Measurements from ENCODE around the gene THOC2.
"Not testable (repeated sequence)": the region's sequence is repeated elsewhere in the genome, so short reads cannot be mapped to it uniquely, and the experiment has no call there.

Gene THOC2

DNA sequence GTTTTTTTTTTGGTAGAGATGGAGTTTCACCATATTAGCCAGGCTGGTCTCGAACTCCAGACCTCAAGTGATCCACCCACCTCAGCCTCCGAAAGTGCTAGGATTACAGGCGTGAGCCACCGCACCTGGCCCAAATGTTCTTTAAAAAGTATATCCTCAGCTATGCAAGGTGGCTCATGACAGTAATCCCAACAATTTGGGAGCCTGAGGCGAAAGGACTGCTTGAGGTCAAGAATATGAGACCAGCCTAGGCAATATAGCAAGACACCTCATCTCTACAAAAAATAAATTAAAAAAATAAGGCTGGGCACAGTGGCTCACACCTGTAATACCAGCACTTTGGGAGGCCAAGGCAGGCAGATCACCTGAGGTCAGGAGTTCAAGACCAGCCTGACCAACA, 21.7 kb downstream of the THOC2 start:
- not testable (repeated sequence) for ATAC-seq, H3K27me3 Mint-ChIP-seq, H3K9me3 Mint-ChIP-seq, DNase-seq, H3K4me3 Mint-ChIP-seq
- peak overlapping the region in 1 of 2 donors; percentile 42 for H3K27ac Mint-ChIP-seq
- peaks cover 18% of the 10 kb centered on the region for H3K4me1 Mint-ChIP-seq

DNA sequence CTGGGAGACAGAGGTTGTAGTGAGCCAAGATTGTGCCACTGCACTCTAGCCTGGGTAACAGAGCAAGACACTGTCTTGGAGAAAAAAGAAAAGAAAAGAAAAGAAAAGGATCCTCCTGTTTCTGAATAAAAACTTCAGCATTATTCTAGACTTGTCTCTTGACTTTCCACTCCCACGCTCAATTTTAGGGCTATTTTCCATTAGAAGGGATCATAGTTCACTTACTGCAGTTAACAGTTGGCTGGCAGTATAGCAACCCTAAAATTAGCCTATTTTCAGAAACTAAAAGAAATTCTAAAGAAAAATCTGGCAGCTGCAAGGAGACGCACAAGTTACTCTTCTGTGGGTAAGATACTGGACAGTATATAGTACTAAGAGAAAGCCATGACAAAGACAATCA, 28.1 kb downstream of the THOC2 start:
- no peak overlapping the region for H3K4me3 Mint-ChIP-seq
- H3K4me1 Mint-ChIP-seq = no peaks in the 10 kb centered on the region
- H3K27ac Mint-ChIP-seq = peak overlapping the region; percentile 42 to 53
- no peaks in the 10 kb centered on the region for H3K27me3 Mint-ChIP-seq
- no peak for DNase-seq
- ATAC-seq = no peak
- H3K9me3 Mint-ChIP-seq = no peaks in the 10 kb centered on the region

DNA sequence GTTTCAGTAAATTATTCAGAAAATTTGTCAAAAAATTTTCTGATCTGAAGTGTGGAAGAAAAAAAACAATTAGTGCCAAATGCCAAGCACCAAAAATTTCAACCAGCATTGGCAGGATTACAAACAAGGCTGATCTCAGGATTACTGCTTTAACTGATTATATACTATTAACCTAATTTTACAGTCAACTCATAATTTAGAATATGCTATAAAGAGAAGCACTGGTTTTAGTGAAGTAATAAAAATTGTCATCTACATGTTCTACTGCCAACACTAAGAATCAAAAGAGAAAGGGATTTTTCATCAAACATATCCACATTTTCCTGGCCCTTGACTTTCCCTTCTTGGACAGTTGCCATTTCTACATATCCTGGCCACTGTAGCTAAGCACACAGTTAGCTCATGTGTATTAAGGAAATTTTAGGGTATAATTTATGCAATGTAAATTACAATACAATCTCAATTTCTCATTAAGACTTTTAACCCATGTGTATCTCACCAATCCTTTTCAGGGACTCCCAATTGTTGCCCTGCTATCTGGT, 33.8 kb downstream of the THOC2 start:
- Mint-ChIP-seq H3K9me3 (no peaks in the 10 kb centered on the region), H3K27ac (peak overlapping the region in 1 of 2 donors; percentile 52), H3K4me1 (no peaks in the 10 kb centered on the region), H3K4me3 (no peak overlapping the region), H3K27me3 (no peaks in the 10 kb centered on the region)
- DNase-seq = no peak
- no peak for ATAC-seq

DNA sequence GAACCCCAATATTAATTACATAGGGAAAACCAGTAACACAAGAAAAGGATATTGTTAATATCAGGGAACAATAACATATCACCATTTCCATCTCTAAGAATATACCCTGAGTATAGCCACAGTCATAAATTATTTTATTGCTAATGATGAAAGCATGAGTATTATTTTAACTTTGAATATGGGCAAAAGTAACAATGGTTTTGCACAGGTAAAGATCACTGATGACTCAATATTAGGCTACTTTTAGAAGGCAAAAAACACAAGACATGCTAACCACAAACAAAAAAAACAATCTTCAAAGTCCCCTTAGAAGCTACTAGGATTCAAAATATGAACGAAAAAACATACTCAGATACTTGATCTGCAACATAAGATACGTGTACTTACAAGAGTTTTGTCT, 36.5 kb downstream of the THOC2 start:
- no peak for DNase-seq
- H3K27ac Mint-ChIP-seq = no peak overlapping the region
- no peak overlapping the region for H3K4me3 Mint-ChIP-seq
- no peak for ATAC-seq
- no peaks in the 10 kb centered on the region for H3K9me3 Mint-ChIP-seq
- H3K27me3 Mint-ChIP-seq = no peaks in the 10 kb centered on the region
- H3K4me1 Mint-ChIP-seq = no peaks in the 10 kb centered on the region

DNA sequence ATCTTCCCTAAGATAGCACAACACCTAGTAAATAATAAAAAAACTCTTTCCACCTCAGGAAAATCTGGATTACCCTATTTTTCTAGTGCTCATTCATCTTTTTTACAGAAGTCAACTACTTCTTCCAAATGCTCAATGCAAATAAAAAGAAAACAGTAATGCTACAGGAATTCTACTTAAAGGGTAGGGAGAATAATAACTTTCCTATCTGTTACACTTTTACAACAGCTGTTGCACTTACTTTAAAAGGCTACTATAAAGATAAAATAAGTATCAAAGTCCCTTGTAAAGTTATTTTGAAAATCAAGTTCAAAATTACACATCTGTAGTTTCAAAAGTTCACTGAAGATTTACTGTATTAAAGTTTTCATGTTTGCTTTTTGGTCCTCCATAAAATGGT, 37.6 kb downstream of the THOC2 start:
- DNase-seq = no peak
- no peak overlapping the region for H3K4me3 Mint-ChIP-seq
- no peaks in the 10 kb centered on the region for H3K27me3 Mint-ChIP-seq
- H3K4me1 Mint-ChIP-seq = no peaks in the 10 kb centered on the region
- ATAC-seq = no peak
- H3K27ac Mint-ChIP-seq = no peak overlapping the region
- no peaks in the 10 kb centered on the region for H3K9me3 Mint-ChIP-seq

DNA sequence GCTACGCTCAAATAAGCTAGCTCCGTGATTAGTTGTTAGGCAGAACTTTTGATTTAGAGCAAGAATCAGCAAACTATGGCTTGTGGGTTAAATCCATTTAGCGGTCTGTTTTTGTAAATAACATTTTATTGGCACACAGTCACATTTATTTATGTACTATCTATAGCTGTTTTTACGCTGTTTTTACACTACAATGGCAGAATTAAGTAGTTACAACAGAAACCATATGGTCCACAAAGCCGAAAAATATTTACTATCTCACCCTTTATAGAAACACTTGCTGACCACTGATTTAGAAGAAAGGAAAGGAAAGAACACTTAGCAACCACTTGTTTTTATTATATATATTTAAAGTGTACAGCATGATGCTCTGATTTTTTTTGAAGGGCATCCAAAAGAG, 41.1 kb downstream of the THOC2 start:
- Mint-ChIP-seq H3K4me1 (no peaks in the 10 kb centered on the region), H3K4me3 (no peak overlapping the region), H3K27me3 (no peaks in the 10 kb centered on the region), H3K9me3 (no peaks in the 10 kb centered on the region), H3K27ac (no peak overlapping the region)
- DNase-seq (no peak), ATAC-seq (no peak)

DNA sequence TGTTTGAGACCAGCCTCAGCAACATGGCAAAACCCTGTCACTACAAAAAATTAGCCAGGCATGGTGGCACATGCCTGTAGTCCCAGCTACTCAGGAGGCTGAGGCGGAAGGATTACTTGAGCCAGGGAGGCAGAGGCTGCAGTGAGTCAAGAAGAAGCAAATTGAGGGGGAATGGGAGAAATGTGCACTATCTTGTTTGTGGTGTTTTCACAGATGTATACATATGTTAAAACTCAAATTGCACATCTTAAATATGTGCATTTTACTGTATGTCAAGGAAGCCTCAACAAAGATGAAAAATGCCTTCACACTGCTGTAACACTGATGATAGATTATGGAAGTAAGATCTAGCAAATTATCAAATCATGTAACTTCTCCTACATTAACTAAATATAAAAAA, 44.3 kb downstream of the THOC2 start:
- H3K27me3 Mint-ChIP-seq = no peaks in the 10 kb centered on the region
- no peak overlapping the region for H3K27ac Mint-ChIP-seq
- H3K4me3 Mint-ChIP-seq = no peak overlapping the region
- DNase-seq (no peak), ATAC-seq (no peak)
- H3K9me3 Mint-ChIP-seq = no peaks in the 10 kb centered on the region
- H3K4me1 Mint-ChIP-seq = no peaks in the 10 kb centered on the region

DNA sequence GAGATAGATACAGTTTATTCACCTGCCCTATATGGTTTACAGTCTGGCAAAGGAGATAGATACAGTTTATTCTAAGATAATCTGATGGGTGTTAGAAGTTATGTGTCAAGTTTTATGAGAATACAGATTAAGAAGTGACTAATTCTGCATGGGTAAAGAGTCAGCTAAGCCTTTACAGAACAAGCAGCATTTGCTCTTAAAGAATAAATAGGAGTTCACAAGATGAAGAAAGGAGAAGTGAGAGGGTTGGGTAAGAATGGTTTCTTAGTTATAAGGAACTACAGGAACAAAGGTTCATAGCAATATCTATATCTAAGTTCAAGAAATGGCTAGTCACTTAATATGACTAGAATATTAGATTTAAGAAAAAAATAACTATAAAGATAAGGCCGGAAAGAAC, 47.6 kb downstream of the THOC2 start:
- H3K4me3 Mint-ChIP-seq = no peak overlapping the region
- no peak for DNase-seq

DNA sequence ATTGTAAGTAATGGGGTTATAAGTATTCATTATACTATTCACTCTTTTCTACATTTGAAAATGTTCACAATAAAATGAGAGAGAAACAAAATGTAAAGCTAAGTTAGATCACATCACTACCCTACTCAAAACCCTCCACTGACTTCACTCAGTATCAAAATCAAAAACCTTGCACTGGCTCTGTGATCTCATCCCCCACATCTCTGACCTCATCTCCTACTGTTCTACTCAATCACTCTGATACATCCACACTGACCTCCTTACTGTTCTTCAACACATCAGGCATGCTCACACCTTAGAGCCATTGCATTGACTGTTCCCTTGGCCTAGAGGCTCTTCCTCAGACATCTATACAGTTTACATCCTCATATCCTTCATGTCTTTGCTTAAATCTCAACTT, 50.7 kb downstream of the THOC2 start:
- Mint-ChIP-seq H3K4me3 (no peak overlapping the region), H3K9me3 (peaks cover 0 to 17% of the 10 kb centered on the region in 2 donors), H3K27ac (no peak overlapping the region), H3K27me3 (no peaks in the 10 kb centered on the region), H3K4me1 (no peaks in the 10 kb centered on the region)
- ATAC-seq (no peak), DNase-seq (no peak)

More for the DNA sequence above, 47.6 kb downstream of the THOC2 start:
- Mint-ChIP-seq H3K27me3 (no peaks in the 10 kb centered on the region), H3K27ac (no peak overlapping the region), H3K9me3 (peaks cover 0 to 6% of the 10 kb centered on the region in 2 donors), H3K4me1 (no peaks in the 10 kb centered on the region)
- no peak for ATAC-seq

DNA sequence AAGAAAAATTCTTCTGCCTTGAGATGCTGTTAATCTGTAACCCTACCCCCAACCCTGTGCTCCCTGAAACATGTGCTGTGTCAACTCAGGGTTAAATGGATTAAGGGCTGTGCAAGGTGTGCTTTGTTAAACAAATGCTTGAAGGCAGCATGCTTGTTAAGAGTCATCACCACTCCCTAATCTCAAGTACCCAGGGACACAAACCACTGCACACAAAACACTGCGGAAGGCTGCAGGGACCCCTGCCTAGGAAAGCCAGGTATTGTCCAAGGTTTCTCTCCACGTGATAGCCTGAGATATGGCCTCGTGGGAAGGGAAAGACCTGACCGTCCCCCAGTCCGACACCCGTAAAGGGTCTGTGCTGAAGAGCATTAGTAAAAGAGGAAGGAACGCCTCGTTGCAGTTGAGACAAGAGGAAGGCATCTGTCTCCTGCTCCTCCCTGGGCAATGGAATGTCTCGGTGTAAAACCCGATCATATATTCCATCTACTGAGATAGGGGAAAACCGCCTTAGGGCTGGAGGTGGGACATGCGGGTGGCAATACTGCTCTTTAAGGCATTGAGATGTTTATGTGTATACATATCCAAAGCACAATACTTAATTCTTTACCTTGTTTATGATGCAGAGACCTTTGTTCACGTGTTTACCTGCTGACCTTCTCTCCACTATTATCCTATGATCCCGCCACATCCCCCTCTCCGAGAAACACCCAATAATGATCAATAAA, 53.0 kb downstream of the THOC2 start:
- not testable (repeated sequence) for H3K27me3 Mint-ChIP-seq, DNase-seq, ATAC-seq, H3K4me1 Mint-ChIP-seq, H3K4me3 Mint-ChIP-seq, H3K27ac Mint-ChIP-seq
- H3K9me3 Mint-ChIP-seq = peaks cover 0 to 17% of the 10 kb centered on the region in 2 donors

DNA sequence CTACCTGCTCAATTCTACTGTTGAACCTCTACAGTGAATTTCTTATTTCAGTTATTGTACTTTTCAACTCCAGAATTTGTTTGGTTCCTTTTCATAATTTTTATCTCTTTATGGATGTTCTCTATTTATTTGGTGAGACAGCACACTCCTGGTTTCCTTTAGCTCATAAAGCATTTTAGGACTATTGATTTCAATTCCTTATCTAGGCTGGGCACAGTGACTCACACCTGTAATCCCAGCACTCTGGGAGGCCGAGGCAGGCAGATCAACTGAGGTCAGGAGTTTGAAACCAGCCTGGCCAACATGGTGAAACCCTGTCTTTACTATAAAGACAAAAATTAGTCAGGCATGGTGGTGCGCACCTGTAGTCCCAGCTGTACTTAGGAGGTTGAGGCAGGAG, 57.7 kb downstream of the THOC2 start:
- H3K4me1 Mint-ChIP-seq = no peaks in the 10 kb centered on the region

DNA sequence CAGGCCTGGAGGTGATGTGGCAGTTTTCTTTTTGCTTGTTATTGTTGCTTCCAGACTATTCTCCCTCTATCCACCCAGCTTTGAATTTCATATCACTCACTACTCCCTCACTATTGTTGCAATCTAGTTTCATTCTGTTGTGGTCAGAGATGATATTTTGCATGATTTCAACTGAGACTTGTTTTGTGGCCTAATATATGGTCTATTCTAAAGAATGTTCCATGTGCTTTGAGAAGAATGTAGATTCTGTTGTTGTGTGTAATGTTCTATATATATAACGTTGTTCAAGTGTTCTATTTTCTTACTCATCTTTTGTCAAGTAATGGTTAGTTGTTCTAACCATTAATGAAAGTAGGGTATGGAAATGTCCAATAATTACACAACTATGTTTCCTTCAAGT, 59.0 kb downstream of the THOC2 start:
- DNase-seq (no peak), ATAC-seq (no peak)
- H3K4me3 Mint-ChIP-seq = no peak overlapping the region
- H3K27ac Mint-ChIP-seq = peak overlapping the region in 1 of 2 donors; percentile 28
- H3K27me3 Mint-ChIP-seq = no peaks in the 10 kb centered on the region
- H3K4me1 Mint-ChIP-seq = no peaks in the 10 kb centered on the region
- H3K9me3 Mint-ChIP-seq = peaks cover 0 to 4% of the 10 kb centered on the region in 2 donors

More for the DNA sequence above, 57.7 kb downstream of the THOC2 start:
- Mint-ChIP-seq H3K9me3 (peaks cover 0 to 10% of the 10 kb centered on the region in 2 donors), H3K27ac (no peak overlapping the region), H3K27me3 (no peaks in the 10 kb centered on the region), H3K4me3 (no peak overlapping the region)
- DNase-seq (no peak), ATAC-seq (no peak)

DNA sequence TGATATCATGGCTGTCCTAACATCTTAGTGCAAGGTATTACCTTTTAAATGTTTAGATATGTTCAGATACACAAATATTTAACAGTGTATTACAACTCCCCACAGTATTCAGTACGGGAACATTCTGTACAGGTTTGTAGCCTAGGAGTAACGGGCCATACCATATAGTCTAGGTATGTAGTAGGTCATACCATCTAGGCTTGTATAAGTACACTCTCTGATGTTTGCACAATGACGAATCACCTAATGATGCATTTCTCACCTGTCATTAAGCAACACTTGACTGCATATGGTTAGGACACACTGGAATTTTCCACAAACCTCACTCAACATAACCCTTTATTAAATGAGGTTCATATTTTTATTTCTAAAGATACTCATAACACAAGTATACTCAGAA, 67.7 kb downstream of the THOC2 start:
- no peak overlapping the region for H3K4me3 Mint-ChIP-seq
- no peak for ATAC-seq
- no peaks in the 10 kb centered on the region for H3K27me3 Mint-ChIP-seq
- H3K4me1 Mint-ChIP-seq = no peaks in the 10 kb centered on the region
- no peak overlapping the region for H3K27ac Mint-ChIP-seq
- H3K9me3 Mint-ChIP-seq = no peaks in the 10 kb centered on the region
- DNase-seq = no peak

DNA sequence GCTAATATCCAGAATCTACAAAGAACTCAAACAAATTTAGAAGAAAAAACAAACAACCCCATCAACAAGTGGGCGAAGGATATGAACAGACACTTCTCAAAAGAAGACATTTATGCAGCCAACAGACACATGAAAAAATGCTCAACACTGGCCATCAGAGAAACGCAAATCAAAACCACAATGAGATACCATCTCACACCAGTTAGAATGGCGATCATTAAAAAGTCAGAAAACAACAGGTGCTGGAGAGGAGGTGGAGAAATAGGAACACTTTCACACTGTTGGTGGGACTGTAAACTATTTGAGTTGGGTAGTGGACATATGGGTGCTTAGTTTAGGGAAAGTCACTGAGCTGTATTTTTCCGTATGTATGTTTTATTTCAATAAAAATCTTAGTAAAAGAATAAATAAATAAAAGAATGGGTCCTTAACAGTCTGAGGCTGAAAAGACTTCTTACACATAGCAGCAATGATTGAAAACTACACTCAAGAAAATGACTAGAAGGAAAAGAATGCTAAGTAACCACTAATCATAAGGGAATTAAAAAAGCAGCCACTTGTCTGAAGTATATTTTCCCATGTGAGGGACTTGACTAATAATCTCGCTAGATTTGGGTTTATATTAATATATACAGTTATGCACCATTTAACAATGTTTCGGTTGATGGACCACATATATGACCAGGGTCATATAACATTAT, 68.2 kb downstream of the THOC2 start:
- not testable (repeated sequence) for DNase-seq, ATAC-seq, H3K9me3 Mint-ChIP-seq, H3K4me3 Mint-ChIP-seq, H3K4me1 Mint-ChIP-seq, H3K27me3 Mint-ChIP-seq, H3K27ac Mint-ChIP-seq

DNA sequence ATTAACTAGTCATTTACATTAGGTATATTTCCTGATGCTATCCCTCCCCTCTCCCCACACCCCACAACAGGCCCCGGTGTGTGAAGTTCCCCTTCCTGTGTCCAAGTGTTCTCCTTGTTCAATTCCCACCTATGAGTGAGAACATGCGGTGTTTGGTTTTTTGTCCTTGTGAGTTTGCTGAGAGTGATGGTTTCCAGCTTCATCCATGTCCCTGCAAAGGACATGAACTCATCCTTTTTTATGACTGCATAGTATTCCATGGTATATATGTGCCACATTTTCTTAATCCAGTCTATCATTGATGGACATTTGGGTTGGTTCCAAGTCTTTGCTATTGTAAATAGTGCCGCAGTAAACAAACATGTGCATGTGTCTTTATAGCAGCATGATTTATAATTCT, 69.1 kb downstream of the THOC2 start:
- H3K9me3 Mint-ChIP-seq, H3K4me3 Mint-ChIP-seq, H3K27ac Mint-ChIP-seq, DNase-seq, ATAC-seq, H3K4me1 Mint-ChIP-seq, H3K27me3 Mint-ChIP-seq: not testable (repeated sequence)

DNA sequence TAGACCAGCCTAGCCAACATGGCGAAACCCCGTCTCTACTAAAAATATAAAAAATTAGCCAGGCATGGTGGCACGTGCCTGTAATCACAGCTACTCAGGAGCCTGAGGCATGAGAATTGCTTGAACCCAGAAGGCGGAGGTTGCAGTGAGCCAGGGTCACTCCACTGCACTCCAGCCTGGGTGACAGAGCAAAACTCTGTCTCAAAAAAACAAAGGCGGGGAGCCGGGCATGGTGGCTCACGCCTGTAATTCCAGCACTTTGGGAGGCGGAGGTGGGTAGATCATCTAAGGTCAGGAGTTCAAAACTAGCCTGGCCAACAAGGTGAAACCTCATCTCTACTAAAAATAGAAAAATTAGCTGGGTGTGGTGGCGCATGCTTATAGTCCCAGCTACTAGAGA, 76.3 kb downstream of the THOC2 start:
- not testable (repeated sequence) for H3K9me3 Mint-ChIP-seq, H3K4me3 Mint-ChIP-seq, H3K27me3 Mint-ChIP-seq

More for the DNA sequence above, 76.3 kb downstream of the THOC2 start:
- not testable (repeated sequence) for ATAC-seq, H3K27ac Mint-ChIP-seq, DNase-seq, H3K4me1 Mint-ChIP-seq

All from stimulated activated naive CD8-positive, alpha-beta T cell treated with anti-CD3 and anti-CD28 coated beads, Interleukin-15, amount 100 ng/mL, for 72 hours (primary cell).